Germinal center (tissue), 1 donor: Measurements from ENCODE around the gene POMT2.

Experiments
- DNase-seq: peaks from one replicate; pipeline ENCODE4 v3.0.0; 2012; ENCODE audit warnings: mixed read lengths, low spot score

Gene POMT2

GRCh38 chr14:77238356-77238755 is 82.3 kb downstream of the POMT2 start:
- DNase-seq = no peak

DNA sequence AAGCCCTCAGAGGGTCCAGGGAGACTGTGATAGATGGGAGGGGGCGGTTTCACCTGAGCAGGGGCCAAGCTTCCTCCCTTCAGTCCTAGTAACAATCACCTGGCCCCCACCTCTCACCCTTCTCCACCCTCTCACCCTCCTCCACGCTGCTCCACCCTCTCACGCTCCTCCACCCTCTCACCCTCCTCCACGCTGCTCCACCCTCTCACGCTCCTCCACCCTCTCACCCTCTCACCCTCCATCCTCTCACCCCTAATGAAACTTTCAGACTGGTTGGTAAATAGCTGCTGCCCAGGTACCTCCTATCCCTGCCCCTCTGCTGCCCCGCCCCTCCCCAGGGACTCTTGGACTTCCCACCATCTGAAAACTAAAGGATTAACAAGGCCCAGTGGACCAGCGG is 83.9 kb downstream of the POMT2 start:
- no peak for DNase-seq

GRCh38 chr14:77231721-77232120 is 89.0 kb downstream of the POMT2 start:
- DNase-seq = no peak

DNA sequence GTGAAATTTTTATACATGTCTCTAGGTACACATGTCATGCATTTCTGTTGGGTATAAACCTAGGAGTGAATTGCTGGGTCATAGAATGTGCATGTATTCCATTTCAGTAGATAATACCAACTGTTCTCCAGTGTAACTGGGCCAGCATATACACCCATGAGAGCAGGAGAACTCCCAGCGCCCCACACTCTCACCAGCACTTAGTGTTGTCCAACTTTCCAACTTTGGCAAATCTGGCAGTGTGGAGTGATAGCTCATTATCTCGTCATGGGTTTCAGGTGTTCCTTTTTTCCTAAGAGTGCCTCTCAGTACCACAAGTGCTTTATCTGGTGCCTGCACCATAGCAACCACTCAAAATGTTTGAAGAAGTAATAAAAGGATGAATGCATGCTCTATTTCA is 89.8 kb downstream of the POMT2 start:
- DNase-seq = no peak

GRCh38 chr14:77228056-77228455 is 92.6 kb downstream of the POMT2 start:
- DNase-seq = no peak

GRCh38 chr14:77225892-77226557 is 94.7 kb downstream of the POMT2 start:
- no peak for DNase-seq

GRCh38 chr14:77225254-77225653 is 95.4 kb downstream of the POMT2 start:
- no peak for DNase-seq
